ENCODE data around the gene SAC3D1. TPM values are rescaled to one million over a fixed set of nuclear protein-coding genes. Genes with fewer than 3 reads are reported as not detected.

The SAC3D1 gene
- polyA plus RNA-seq, 1 of the 3 experiments (the other 2 are of a cell fraction): 22.5 TPM

DNA sequence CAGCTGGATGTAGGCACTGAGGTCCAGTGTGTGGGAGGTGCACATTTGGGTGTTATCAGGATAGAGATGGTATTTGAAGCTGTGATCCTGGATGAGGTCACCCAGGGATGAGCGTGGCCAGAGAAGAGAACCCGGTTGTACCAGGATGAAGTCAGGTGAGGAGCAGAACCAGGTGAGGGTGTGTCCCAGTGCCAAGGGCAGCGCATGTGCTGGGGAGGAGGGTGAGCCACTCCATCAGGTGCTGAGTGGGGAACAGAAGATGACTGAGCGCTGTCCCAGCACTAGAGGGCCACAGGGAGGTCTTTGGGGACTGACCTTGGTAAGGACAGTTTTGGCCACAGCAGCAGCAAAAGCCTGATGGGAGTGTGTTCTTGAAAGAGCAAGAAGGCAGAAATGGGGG lies 24.3 kb upstream of the SAC3D1 start:
- Histone ChIP-seq H3K27ac (ENCODE audit: low read depth in 2 of 2, low read length in 1 of 2) (no peak overlapping the region), H3K27me3 (ENCODE audit: insufficient read depth) (no peaks in the 10 kb centered on the region), H3K36me3 (replicated peaks in 1 of 2; ENCODE audit: control insufficient read depth in 1 of 2, insufficient read depth in 2 of 2, low read length in 1 of 2) (peaks cover 0 to 21% of the 10 kb centered on the region in 2 experiments), H3K4me1 (ENCODE audit: control insufficient read depth in 1 of 2, insufficient read depth in 2 of 2, low read depth in 1 of 2, low read length in 1 of 2) (peaks cover 4% of the 10 kb centered on the region in 2 experiments; a peak in 2 of 4 replicates), H3K4me2 (no peak overlapping the region), H3K9ac (no peak overlapping the region), H3K9me2 (no peaks in the 10 kb centered on the region), H3K9me3 (no peaks in the 10 kb centered on the region), H2AFZ (ENCODE audit: low read depth) (no peak overlapping the region), H3K79me2 (ENCODE audit: insufficient read depth) (peaks cover 24% of the 10 kb centered on the region; the same call in 1 of the 2 replicates), H4K20me1 (ENCODE audit: insufficient read depth) (no peaks in the 10 kb centered on the region), H3F3A (replicated peaks; ENCODE audit: insufficient read depth) (peaks cover 16% of the 10 kb centered on the region), H3K4me3 (ENCODE audit: low read depth in 2 of 2, low read length in 1 of 2) (no peak overlapping the region)
- TF ChIP-seq USF2 (IDR thresholded peaks at IDR 0.05; ENCODE audit: borderline replicate concordance, low read depth, low read length): no peak
- TF ChIP-seq, protein P1, sequence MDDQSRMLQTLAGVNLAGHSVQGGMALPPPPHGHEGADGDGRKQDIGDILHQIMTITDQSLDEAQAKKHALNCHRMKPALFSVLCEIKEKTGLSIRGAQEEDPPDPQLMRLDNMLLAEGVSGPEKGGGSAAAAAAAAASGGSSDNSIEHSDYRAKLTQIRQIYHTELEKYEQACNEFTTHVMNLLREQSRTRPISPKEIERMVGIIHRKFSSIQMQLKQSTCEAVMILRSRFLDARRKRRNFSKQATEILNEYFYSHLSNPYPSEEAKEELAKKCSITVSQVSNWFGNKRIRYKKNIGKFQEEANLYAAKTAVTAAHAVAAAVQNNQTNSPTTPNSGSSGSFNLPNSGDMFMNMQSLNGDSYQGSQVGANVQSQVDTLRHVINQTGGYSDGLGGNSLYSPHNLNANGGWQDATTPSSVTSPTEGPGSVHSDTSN (IDR thresholded peaks at IDR 0.05): no peak
- TF ChIP-seq REST (IDR thresholded peaks at IDR 0.05; ENCODE audit: low read depth, low read length): no peak
- no peak for TF ChIP-seq SIN3A (IDR thresholded peaks at IDR 0.05; ENCODE audit: borderline replicate concordance, low read depth, low read length)
- TF ChIP-seq USF1 (IDR thresholded peaks at IDR 0.05; ENCODE audit: borderline replicate concordance, low read depth): no peak
- no peak for TF ChIP-seq IRF3 (IDR thresholded peaks at IDR 0.05; ENCODE audit: low read depth, low read length)
- TF ChIP-seq GATA2 (CRISPR knock-in tag; IDR thresholded peaks at IDR 0.05): no peak
- no peak for TF ChIP-seq YY1 (IDR thresholded peaks at IDR 0.05; ENCODE audit: low read depth)
- no peak for TF ChIP-seq RCOR1 (IDR thresholded peaks at IDR 0.05; ENCODE audit: low read length)
- TF ChIP-seq TCF12 (IDR thresholded peaks at IDR 0.05): no peak
- no peak for TF ChIP-seq CHD2 (IDR thresholded peaks at IDR 0.05; ENCODE audit: low read length, partially characterized antibody)
- no peak for TF ChIP-seq FOXJ3 (CRISPR knock-in tag; IDR thresholded peaks at IDR 0.05)
- TF ChIP-seq MXI1 (IDR thresholded peaks at IDR 0.05; ENCODE audit: low read depth, low read length): no peak
- TF ChIP-seq ELF1 (IDR thresholded peaks at IDR 0.05): no peak
- no peak for TF ChIP-seq NFIC (IDR thresholded peaks at IDR 0.05; ENCODE audit: borderline replicate concordance)
- no peak for TF ChIP-seq TAF1 (IDR thresholded peaks at IDR 0.05; ENCODE audit: borderline replicate concordance, low read depth, low read length)
- no peak for TF ChIP-seq RAD21 (IDR thresholded peaks at IDR 0.05; ENCODE audit: low read length)
- TF ChIP-seq SMC3 (IDR thresholded peaks at IDR 0.05; ENCODE audit: low read depth, low read length): no peak
- no peak for TF ChIP-seq TEAD4 (IDR thresholded peaks at IDR 0.05; ENCODE audit: borderline replicate concordance, insufficient read depth)
- TF ChIP-seq NRF1 (IDR thresholded peaks at IDR 0.05; ENCODE audit: low read depth, low read length): no peak
- DNase-seq: no peak
- WGBS (ENCODE audit: low lambda C conversion rate): 92% methylated on average over 4 of the region's 4 CpGs
- CTCF ChIA-PET: interaction anchor here (1.3 to 4.3 kb wide), 2 partner anchors 94 to 101 kb away, joined by 4 to 24 read pairs; partner anchors contain the start of gene ZNHIT2
- POLR2A ChIA-PET: no interaction called here

All from SK-N-SH (cell line).